Ishikawa (cell line): Measurements from ENCODE around the gene NXNL2.

Source experiments
- CEBPB ChIP-seq: IDR thresholded peaks from 2 replicates; pipeline ENCODE4 v1.6.1; 2012
- CREB1 ChIP-seq: IDR thresholded peaks from 2 replicates; pipeline ENCODE4 v1.6.1; 2012; ENCODE audit warnings: low read depth
- EGR1 ChIP-seq: IDR thresholded peaks from 2 replicates; pipeline ENCODE4 v1.6.1; 2012
- EP300 ChIP-seq: IDR thresholded peaks from 2 replicates; pipeline ENCODE4 v1.6.1; 2012; ENCODE audit warnings: borderline replicate concordance
- FOXM1 ChIP-seq: IDR thresholded peaks from 2 replicates; pipeline ENCODE4 v1.6.1; 2012; ENCODE audit warnings: low read depth, borderline replicate concordance
- MAX ChIP-seq: IDR thresholded peaks from 2 replicates; pipeline ENCODE4 v1.6.1; 2012
- NFIC ChIP-seq: IDR thresholded peaks from 2 replicates; pipeline ENCODE4 v1.6.1; 2012
- RAD21 ChIP-seq: IDR thresholded peaks from 2 replicates; pipeline ENCODE4 v1.6.1; 2012; ENCODE audit warnings: low read depth
- TAF1 ChIP-seq: IDR thresholded peaks from 2 replicates; pipeline ENCODE4 v1.6.1; 2012; ENCODE audit warnings: low read depth, mild to moderate bottlenecking
- TCF12 ChIP-seq: IDR thresholded peaks from 2 replicates; pipeline ENCODE4 v1.6.1; 2012; ENCODE audit warnings: low read depth
- TEAD4 ChIP-seq: IDR thresholded peaks from 2 replicates; pipeline ENCODE4 v1.6.1; 2012
- YY1 ChIP-seq: IDR thresholded peaks from 2 replicates; pipeline ENCODE4 v1.6.1; 2012; ENCODE audit warnings: low read depth
- ZBTB7A ChIP-seq: IDR thresholded peaks from 2 replicates; pipeline ENCODE4 v1.6.1; 2012; ENCODE audit warnings: low read depth
- TF ChIP-seq, protein P1 (sequence below): IDR thresholded peaks from 2 replicates; pipeline ENCODE4 v1.6.1; 2012
- TF ChIP-seq, protein P2 (sequence below): IDR thresholded peaks from 2 replicates; pipeline ENCODE4 v1.6.1; 2012; ENCODE audit warnings: low read depth, mild to moderate bottlenecking

Gene NXNL2

DNA sequence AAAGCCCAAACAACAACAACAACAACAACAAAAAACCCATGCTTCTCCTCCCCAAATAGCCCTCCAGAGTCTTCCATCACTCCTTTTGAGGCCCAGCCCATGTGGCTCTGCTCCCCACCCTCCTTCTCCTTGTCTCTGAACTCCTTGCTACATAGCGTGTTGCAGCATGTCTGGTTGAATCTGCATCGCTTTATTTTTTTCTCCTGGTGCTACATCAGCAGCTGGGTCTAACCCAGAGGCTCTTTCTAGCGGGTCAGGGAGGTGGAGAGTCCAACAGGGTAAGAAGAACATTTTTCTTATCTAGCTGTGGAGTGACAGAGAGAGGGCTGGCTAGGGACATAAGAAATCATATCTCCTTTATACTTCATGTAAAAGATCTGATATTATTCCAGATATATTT lies 18.4 kb downstream of the NXNL2 start:
- no peak for TF ChIP-seq CEBPB

GRCh38 chr9:88555268-88555980 lies 20.4 kb downstream of the NXNL2 start:
- no peak for TF ChIP-seq EGR1
- no peak for TF ChIP-seq EP300
- no peak for TF ChIP-seq ZBTB7A

DNA sequence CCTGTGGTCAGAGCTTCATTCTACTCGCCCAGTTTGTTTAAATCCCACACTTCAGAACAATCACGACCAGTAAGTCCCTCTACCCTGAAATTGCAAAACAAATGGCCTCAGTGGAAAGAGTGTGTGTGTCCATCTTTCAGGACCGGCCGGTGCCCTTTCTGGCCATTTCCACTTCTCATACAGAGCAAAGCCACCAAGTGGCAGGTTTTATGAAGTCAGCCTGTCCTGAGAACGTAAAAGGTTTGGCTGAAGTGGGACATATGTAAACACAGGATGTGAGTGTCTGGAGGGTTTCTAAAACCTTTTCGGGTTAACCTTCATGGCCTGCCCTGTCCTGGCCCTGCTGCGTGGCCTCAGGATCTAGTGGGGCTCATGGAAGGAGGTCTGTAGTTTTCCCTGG lies 24.7 kb downstream of the NXNL2 start:
- TF ChIP-seq, protein P1, sequence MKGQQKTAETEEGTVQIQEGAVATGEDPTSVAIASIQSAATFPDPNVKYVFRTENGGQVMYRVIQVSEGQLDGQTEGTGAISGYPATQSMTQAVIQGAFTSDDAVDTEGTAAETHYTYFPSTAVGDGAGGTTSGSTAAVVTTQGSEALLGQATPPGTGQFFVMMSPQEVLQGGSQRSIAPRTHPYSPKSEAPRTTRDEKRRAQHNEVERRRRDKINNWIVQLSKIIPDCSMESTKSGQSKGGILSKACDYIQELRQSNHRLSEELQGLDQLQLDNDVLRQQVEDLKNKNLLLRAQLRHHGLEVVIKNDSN = no peak
- TF ChIP-seq, protein P2, sequence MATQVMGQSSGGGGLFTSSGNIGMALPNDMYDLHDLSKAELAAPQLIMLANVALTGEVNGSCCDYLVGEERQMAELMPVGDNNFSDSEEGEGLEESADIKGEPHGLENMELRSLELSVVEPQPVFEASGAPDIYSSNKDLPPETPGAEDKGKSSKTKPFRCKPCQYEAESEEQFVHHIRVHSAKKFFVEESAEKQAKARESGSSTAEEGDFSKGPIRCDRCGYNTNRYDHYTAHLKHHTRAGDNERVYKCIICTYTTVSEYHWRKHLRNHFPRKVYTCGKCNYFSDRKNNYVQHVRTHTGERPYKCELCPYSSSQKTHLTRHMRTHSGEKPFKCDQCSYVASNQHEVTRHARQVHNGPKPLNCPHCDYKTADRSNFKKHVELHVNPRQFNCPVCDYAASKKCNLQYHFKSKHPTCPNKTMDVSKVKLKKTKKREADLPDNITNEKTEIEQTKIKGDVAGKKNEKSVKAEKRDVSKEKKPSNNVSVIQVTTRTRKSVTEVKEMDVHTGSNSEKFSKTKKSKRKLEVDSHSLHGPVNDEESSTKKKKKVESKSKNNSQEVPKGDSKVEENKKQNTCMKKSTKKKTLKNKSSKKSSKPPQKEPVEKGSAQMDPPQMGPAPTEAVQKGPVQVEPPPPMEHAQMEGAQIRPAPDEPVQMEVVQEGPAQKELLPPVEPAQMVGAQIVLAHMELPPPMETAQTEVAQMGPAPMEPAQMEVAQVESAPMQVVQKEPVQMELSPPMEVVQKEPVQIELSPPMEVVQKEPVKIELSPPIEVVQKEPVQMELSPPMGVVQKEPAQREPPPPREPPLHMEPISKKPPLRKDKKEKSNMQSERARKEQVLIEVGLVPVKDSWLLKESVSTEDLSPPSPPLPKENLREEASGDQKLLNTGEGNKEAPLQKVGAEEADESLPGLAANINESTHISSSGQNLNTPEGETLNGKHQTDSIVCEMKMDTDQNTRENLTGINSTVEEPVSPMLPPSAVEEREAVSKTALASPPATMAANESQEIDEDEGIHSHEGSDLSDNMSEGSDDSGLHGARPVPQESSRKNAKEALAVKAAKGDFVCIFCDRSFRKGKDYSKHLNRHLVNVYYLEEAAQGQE = no peak
- no peak for TF ChIP-seq MAX
- no peak for TF ChIP-seq TAF1
- TF ChIP-seq RAD21 = no peak
- no peak for TF ChIP-seq YY1
- no peak for TF ChIP-seq CEBPB
- TF ChIP-seq TEAD4 = no peak

GRCh38 chr9:88567870-88568269 lies 32.9 kb downstream of the NXNL2 start:
- TF ChIP-seq FOXM1 = no peak
- TF ChIP-seq TAF1 = no peak
- TF ChIP-seq CEBPB = no peak
- TF ChIP-seq EGR1 = no peak
- TF ChIP-seq, protein P1 = no peak
- TF ChIP-seq TEAD4 = no peak
- no peak for TF ChIP-seq NFIC
- TF ChIP-seq YY1 = no peak
- TF ChIP-seq TCF12 = no peak
- TF ChIP-seq, protein P2 = no peak
- no peak for TF ChIP-seq MAX
- no peak for TF ChIP-seq CREB1
- no peak for TF ChIP-seq RAD21

GRCh38 chr9:88571419-88571818 lies 36.4 kb downstream of the NXNL2 start:
- TF ChIP-seq TEAD4 = no peak
- no peak for TF ChIP-seq CREB1
- TF ChIP-seq CEBPB = no peak
- TF ChIP-seq, protein P1 = no peak
- TF ChIP-seq EGR1 = no peak
- no peak for TF ChIP-seq FOXM1
- no peak for TF ChIP-seq TCF12

DNA sequence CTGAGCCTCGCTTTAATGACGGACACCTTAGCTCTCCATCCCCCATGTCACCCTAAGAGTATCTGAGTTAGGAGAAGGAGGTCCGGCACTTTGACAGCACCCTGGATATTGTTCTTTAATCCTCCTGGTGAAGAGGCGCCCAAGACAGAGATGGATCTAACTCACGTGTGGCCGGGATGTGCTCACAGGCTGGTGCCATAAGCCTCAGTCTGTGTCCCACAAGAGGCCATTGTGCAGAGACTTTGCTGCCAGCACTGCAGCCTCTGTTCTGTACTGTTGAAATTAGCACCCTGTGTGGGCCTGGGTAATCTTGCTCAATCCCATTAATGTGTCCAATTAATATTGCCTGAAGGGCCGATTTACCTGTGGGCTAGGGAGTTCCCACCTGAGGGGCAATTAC lies 37.7 kb downstream of the NXNL2 start:
- no peak for TF ChIP-seq CREB1
- no peak for TF ChIP-seq MAX
- TF ChIP-seq CEBPB = no peak
- no peak for TF ChIP-seq YY1
- TF ChIP-seq EP300 = no peak
- TF ChIP-seq TEAD4 = no peak
- TF ChIP-seq, protein P2 = no peak
- no peak for TF ChIP-seq RAD21
- no peak for TF ChIP-seq FOXM1
- TF ChIP-seq TCF12 = no peak
- no peak for TF ChIP-seq NFIC
- TF ChIP-seq EGR1 = no peak
- TF ChIP-seq, protein P1 = no peak
- TF ChIP-seq ZBTB7A = no peak
- TF ChIP-seq TAF1 = no peak
